PC-3 (cell line): Measurements from ENCODE around the gene PRDM2.

Experiments
- EZH2 ChIP-seq: fragments of 300-600 bp; sonication (generic); IDR thresholded peaks from one replicate; pipeline ENCODE4 v1.6.1; 2017; ENCODE audit warnings: antibody characterized with exemption, mild to moderate bottlenecking, low read length; ENCODE audit not compliant: unreplicated experiment
- EZH2phosphoT487 ChIP-seq: fragments of 300-600 bp; sonication (generic); IDR thresholded peaks from 2 replicates; pipeline ENCODE4 v1.6.1; 2018; ENCODE audit warnings: mild to moderate bottlenecking, antibody characterized with exemption, low read length, borderline replicate concordance
- TF ChIP-seq, protein P1 (sequence below): fragments of 300-600 bp; sonication (generic); conservative IDR thresholded peaks from 2 replicates; pipeline ENCODE4 v1.5.1; 2017; ENCODE audit warnings: antibody characterized with exemption, low read depth, mild to moderate bottlenecking, low read length

- TF ChIP-seq, protein P1, sequence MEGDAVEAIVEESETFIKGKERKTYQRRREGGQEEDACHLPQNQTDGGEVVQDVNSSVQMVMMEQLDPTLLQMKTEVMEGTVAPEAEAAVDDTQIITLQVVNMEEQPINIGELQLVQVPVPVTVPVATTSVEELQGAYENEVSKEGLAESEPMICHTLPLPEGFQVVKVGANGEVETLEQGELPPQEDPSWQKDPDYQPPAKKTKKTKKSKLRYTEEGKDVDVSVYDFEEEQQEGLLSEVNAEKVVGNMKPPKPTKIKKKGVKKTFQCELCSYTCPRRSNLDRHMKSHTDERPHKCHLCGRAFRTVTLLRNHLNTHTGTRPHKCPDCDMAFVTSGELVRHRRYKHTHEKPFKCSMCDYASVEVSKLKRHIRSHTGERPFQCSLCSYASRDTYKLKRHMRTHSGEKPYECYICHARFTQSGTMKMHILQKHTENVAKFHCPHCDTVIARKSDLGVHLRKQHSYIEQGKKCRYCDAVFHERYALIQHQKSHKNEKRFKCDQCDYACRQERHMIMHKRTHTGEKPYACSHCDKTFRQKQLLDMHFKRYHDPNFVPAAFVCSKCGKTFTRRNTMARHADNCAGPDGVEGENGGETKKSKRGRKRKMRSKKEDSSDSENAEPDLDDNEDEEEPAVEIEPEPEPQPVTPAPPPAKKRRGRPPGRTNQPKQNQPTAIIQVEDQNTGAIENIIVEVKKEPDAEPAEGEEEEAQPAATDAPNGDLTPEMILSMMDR, result no peak
- TF ChIP-seq EZH2, result no peak
- TF ChIP-seq EZH2phosphoT487, result no peak
These were observed 155.6 kb downstream of the PRDM2 start for GRCh38 chr1:13855554-13855953.
